ENCODE measurements around the gene NUDCD3. TPM values are rescaled to one million over a fixed set of nuclear protein-coding genes. Genes with fewer than 3 reads are reported as not detected.
A peak's percentile ranks its signal among the peaks of the same experiment; 100 is the strongest.

The NUDCD3 gene
- total RNA-seq, 1 donor from 2014 or later: 105 TPM

- Mint-ChIP-seq H3K9me3 (ENCODE audit: low read depth) (no peaks in the 10 kb centered on the region), H3K4me3 (ENCODE audit: unreplicated experiment) (no peak overlapping the region), H3K36me3 (ENCODE audit: low read depth) (no peaks in the 10 kb centered on the region), H3K4me1 (ENCODE audit: low read depth) (no peaks in the 10 kb centered on the region), H3K27ac (ENCODE audit: unreplicated experiment) (no peak overlapping the region), H3K27me3 (ENCODE audit: low read depth) (no peaks in the 10 kb centered on the region)
- DNase-seq (ENCODE audit: low spot score): no peak
- TF ChIP-seq CTCF (IDR thresholded peaks at IDR 0.05): no peak
These were observed 47.0 kb upstream of the NUDCD3 start for GRCh38 chr7:44537442-44537841.

DNA sequence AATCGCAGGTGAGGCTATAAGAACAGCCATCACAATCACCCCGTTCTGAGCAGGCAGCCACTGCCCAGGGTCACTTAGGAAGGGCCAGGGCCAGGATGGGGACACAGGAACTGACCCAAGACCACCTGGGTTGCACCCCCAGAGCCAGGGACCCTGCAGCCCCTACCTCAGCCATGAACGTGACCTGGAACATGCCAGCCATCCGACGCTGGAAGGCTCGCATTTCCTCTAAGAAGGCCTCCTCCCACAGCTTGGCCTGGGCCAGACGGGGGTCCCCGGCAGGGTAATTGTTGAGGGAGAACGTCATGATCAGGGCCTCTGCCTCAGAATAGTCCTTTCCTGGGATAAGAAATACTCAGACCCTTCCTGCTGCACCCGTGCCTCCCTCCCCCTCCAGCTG, 45.6 kb upstream of the NUDCD3 start:
- Mint-ChIP-seq H3K4me1 (ENCODE audit: low read depth) (no peaks in the 10 kb centered on the region), H3K27ac (ENCODE audit: unreplicated experiment) (no peak overlapping the region), H3K36me3 (ENCODE audit: low read depth) (no peaks in the 10 kb centered on the region), H3K9me3 (ENCODE audit: low read depth) (no peaks in the 10 kb centered on the region), H3K27me3 (ENCODE audit: low read depth) (no peaks in the 10 kb centered on the region), H3K4me3 (ENCODE audit: unreplicated experiment) (no peak overlapping the region)
- DNase-seq (ENCODE audit: low spot score): no peak
- no peak for TF ChIP-seq CTCF (IDR thresholded peaks at IDR 0.05)

DNA sequence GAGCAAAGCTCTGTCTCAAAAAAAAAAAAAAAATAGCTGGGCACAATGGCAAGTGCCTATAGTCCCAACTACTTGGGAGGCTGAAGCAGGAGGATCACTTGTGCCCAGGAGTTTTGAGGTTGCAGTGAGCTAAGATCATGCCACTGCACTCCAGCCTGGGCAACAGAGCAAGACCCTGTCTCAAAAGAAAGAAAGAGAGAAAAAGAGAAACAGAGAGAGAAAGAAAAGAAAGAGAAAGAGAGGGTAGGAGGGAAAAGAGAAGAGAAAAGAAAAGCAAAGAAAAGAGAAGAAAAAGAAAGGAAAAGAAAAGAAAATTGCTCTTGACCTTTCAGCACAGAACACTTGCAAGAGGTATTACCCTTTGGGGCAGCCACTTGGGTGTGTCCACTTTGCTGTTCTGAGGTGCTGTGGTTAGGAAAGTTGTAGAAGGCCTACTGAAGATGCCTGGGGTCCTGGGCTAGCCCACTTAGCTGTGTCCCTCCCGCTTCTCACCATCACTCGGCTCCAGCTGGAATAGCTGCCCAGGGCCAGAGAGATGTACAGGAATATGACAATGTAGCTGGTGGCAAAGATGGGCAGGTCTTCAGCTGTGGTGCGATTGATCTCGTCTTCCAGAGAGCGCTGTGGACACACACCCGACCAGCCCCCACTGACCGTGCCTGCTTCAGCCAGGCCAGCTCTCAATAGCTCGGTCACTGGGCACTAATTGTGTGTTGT, 45.0 kb upstream of the NUDCD3 start:
- no peaks in the 10 kb centered on the region for H3K27me3 Mint-ChIP-seq (ENCODE audit: low read depth)
- no peaks in the 10 kb centered on the region for H3K9me3 Mint-ChIP-seq (ENCODE audit: low read depth)
- no peaks in the 10 kb centered on the region for H3K4me1 Mint-ChIP-seq (ENCODE audit: low read depth)
- no peak for TF ChIP-seq CTCF (IDR thresholded peaks at IDR 0.05)
- H3K27ac Mint-ChIP-seq (ENCODE audit: unreplicated experiment): no peak overlapping the region
- DNase-seq (ENCODE audit: low spot score): no peak
- no peak overlapping the region for H3K4me3 Mint-ChIP-seq (ENCODE audit: unreplicated experiment)
- H3K36me3 Mint-ChIP-seq (ENCODE audit: low read depth): no peaks in the 10 kb centered on the region

GRCh38 chr7:44534501-44534900, 44.0 kb upstream of the NUDCD3 start:
- DNase-seq (ENCODE audit: low spot score): no peak
- peak; percentile 73 for TF ChIP-seq CTCF (IDR thresholded peaks at IDR 0.05)
- no peak overlapping the region for H3K4me3 Mint-ChIP-seq (ENCODE audit: unreplicated experiment)
- no peaks in the 10 kb centered on the region for H3K9me3 Mint-ChIP-seq (ENCODE audit: low read depth)
- no peak overlapping the region for H3K27ac Mint-ChIP-seq (ENCODE audit: unreplicated experiment)
- H3K27me3 Mint-ChIP-seq (ENCODE audit: low read depth): no peaks in the 10 kb centered on the region
- no peaks in the 10 kb centered on the region for H3K36me3 Mint-ChIP-seq (ENCODE audit: low read depth)
- H3K4me1 Mint-ChIP-seq (ENCODE audit: low read depth): no peaks in the 10 kb centered on the region

GRCh38 chr7:44534087-44534486, 43.6 kb upstream of the NUDCD3 start:
- no peak for DNase-seq (ENCODE audit: low spot score)
- Mint-ChIP-seq H3K36me3 (ENCODE audit: low read depth) (no peaks in the 10 kb centered on the region), H3K4me3 (ENCODE audit: unreplicated experiment) (no peak overlapping the region), H3K27ac (ENCODE audit: unreplicated experiment) (no peak overlapping the region), H3K27me3 (ENCODE audit: low read depth) (no peaks in the 10 kb centered on the region), H3K9me3 (ENCODE audit: low read depth) (no peaks in the 10 kb centered on the region), H3K4me1 (ENCODE audit: low read depth) (no peaks in the 10 kb centered on the region)
- no peak for TF ChIP-seq CTCF (IDR thresholded peaks at IDR 0.05)

All from chondrocyte (in vitro differentiated cells).